ENCODE measurements around the gene LRRC61.
A peak's percentile ranks its signal among the peaks of the same experiment; 100 is the strongest.

The LRRC61 gene

GRCh38 chr7:150357270-150357669 lies 34.1 kb downstream of the LRRC61 start:
- no peak for DNase-seq

- no peak for DNase-seq
Measured at GRCh38 chr7:150357771-150358427, 34.7 kb downstream of the LRRC61 start.

GRCh38 chr7:150358433-150358832 lies 35.3 kb downstream of the LRRC61 start:
- DNase-seq: no peak

- DNase-seq: no peak
Measured at GRCh38 chr7:150358988-150359621, 36.0 kb downstream of the LRRC61 start.

- DNase-seq: no peak
Measured at GRCh38 chr7:150359622-150360362, 36.6 kb downstream of the LRRC61 start.

GRCh38 chr7:150360363-150361058 lies 37.4 kb downstream of the LRRC61 start:
- DNase-seq: no peak

- no peak for DNase-seq
Measured at GRCh38 chr7:150361402-150361801, 38.2 kb downstream of the LRRC61 start.

GRCh38 chr7:150361807-150362621 lies 38.9 kb downstream of the LRRC61 start:
- no peak for DNase-seq

- no peak for DNase-seq
Measured at GRCh38 chr7:150363370-150363769, 40.2 kb downstream of the LRRC61 start.

GRCh38 chr7:150363872-150364271 lies 40.7 kb downstream of the LRRC61 start:
- DNase-seq: no peak

GRCh38 chr7:150365194-150365593 lies 42.0 kb downstream of the LRRC61 start:
- DNase-seq: no peak

- no peak for DNase-seq
Measured at GRCh38 chr7:150365673-150366398, 42.7 kb downstream of the LRRC61 start.

GRCh38 chr7:150367677-150368095 lies 44.5 kb downstream of the LRRC61 start:
- no peak for DNase-seq

- DNase-seq: peak; percentile 79
Measured at GRCh38 chr7:150368096-150368883, 45.1 kb downstream of the LRRC61 start, which contains the start of gene REPIN1. Gene REPIN1, plus strand, starts transcription at chr7:150368822. Its CDS starts 890 bp downstream, at chr7:150369712.

- DNase-seq: peak; percentile 75
Measured at GRCh38 chr7:150368884-150369747, 46.0 kb downstream of the LRRC61 start.

- DNase-seq: peak; percentile 21
Measured at GRCh38 chr7:150369748-150370501, 46.8 kb downstream of the LRRC61 start.

GRCh38 chr7:150370612-150371071 lies 47.5 kb downstream of the LRRC61 start:
- DNase-seq: peak; percentile 51

GRCh38 chr7:150371131-150371995 lies 48.2 kb downstream of the LRRC61 start:
- no peak for DNase-seq
